ENCODE data around the gene RP9.
A peak's percentile ranks its signal among the peaks of the same experiment; 100 is the strongest.

Gene RP9

GRCh38 chr7:33062023-33062781 lies 47.0 kb downstream of the RP9 start, which contains the start of gene NT5C3A (continued):
- TF ChIP-seq ZNF354C (tag by site-specific recombination; IDR thresholded peaks at IDR 0.05; ENCODE audit: borderline replicate concordance, low read depth), result no peak

GRCh38 chr7:33061282-33061937 lies 47.8 kb downstream of the RP9 start:
- H3K27ac ChIP-seq (ENCODE audit: extremely low read depth, low read depth, low read length), result no peak overlapping the region
- ChIA-PET POLR2A (interaction anchor here (1.6 kb wide), 2 partner anchors 16 to 19 kb away, joined by 3 to 5 read pairs; no protein-coding TSS in a partner anchor), CTCF (interaction anchor here (0.9 to 1.2 kb wide), 3 partner anchors 12 to 215 kb away, joined by 3 to 6 read pairs (median 6); no protein-coding TSS in a partner anchor)
- no peaks in the 10 kb centered on the region for H3K4me1 ChIP-seq (ENCODE audit: control insufficient read depth, insufficient read depth, low read length)
- no peaks in the 10 kb centered on the region for H3K9me3 ChIP-seq (ENCODE audit: control insufficient read depth, insufficient read depth, low read depth, low read length)
- peaks cover 2 to 9% of the 10 kb centered on the region in 2 experiments; a peak in 2 of 3 replicates for H3K36me3 ChIP-seq (ENCODE audit: control insufficient read depth in 2 of 2, insufficient read depth in 1 of 2, low read length in 2 of 2)
- peak overlapping the region; percentile 86 for H3K4me3 ChIP-seq (ENCODE audit: low read depth, low read length)
- peak; percentile 58 for TF ChIP-seq SCRT2 (tag by site-specific recombination; IDR thresholded peaks at IDR 0.05)
- no peak for TF ChIP-seq ZNF16 (tag by site-specific recombination; IDR thresholded peaks at IDR 0.05; ENCODE audit: low read depth)
- no peak for TF ChIP-seq ZNF639 (tag by site-specific recombination; IDR thresholded peaks at IDR 0.05)
- no peak for TF ChIP-seq PATZ1 (tag by site-specific recombination; IDR thresholded peaks at IDR 0.05)

- TF ChIP-seq SCRT2 (tag by site-specific recombination; IDR thresholded peaks at IDR 0.05) (peak; percentile 53; the same call in 1 of the 2 replicates), ZNF138 (tag by site-specific recombination; IDR thresholded peaks at IDR 0.05; ENCODE audit: borderline replicate concordance) (no peak)
- Histone ChIP-seq H3K4me3 (ENCODE audit: low read depth, low read length) (no peak overlapping the region), H3K27ac (ENCODE audit: extremely low read depth, low read depth, low read length) (no peak overlapping the region), H3K9me3 (ENCODE audit: control insufficient read depth, insufficient read depth, low read depth, low read length) (no peaks in the 10 kb centered on the region), H3K4me1 (ENCODE audit: control insufficient read depth, insufficient read depth, low read length) (no peaks in the 10 kb centered on the region), H3K36me3 (ENCODE audit: control insufficient read depth in 2 of 2, insufficient read depth in 1 of 2, low read length in 2 of 2) (peaks cover 2 to 11% of the 10 kb centered on the region in 2 experiments; a peak in 2 of 3 replicates)
- POLR2A ChIA-PET, result no interaction called here
- CTCF ChIA-PET, result interaction anchor here (0.7 to 1.7 kb wide), 2 partner anchors 16 to 50 kb away, joined by 3 to 6 read pairs; partner anchors contain the start of gene RP9
Observed at GRCh38 chr7:33059635-33060034, 49.6 kb downstream of the RP9 start.

- ChIA-PET CTCF (interaction anchor here (0.8 kb wide), 1 partner anchor 53 kb away, joined by 6 read pairs; no protein-coding TSS in a partner anchor), POLR2A (no interaction called here)
- TF ChIP-seq OSR2 (tag by site-specific recombination; IDR thresholded peaks at IDR 0.05) (no peak), ZNF488 (tag by site-specific recombination; IDR thresholded peaks at IDR 0.05) (no peak), ZNF138 (tag by site-specific recombination; IDR thresholded peaks at IDR 0.05; ENCODE audit: borderline replicate concordance) (no peak), KLF8 (tag by site-specific recombination; IDR thresholded peaks at IDR 0.05) (no peak)
- Histone ChIP-seq H3K9me3 (ENCODE audit: control insufficient read depth, insufficient read depth, low read depth, low read length) (no peaks in the 10 kb centered on the region), H3K27ac (ENCODE audit: extremely low read depth, low read depth, low read length) (no peak overlapping the region), H3K36me3 (ENCODE audit: control insufficient read depth in 2 of 2, insufficient read depth in 1 of 2, low read length in 2 of 2) (peaks cover 0 to 11% of the 10 kb centered on the region in 2 experiments; a peak in 1 of 3 replicates), H3K4me1 (ENCODE audit: control insufficient read depth, insufficient read depth, low read length) (peaks cover 9% of the 10 kb centered on the region), H3K4me3 (ENCODE audit: low read depth, low read length) (no peak overlapping the region)
Observed at GRCh38 chr7:33055158-33055557, 54.0 kb downstream of the RP9 start.

Measured in HEK293 (cell line).